OCI-LY1 (cell line): ENCODE data around the gene VPS52.

Experiments
- CTCF ChIP-seq: fragments of 200-600 bp; sonication (generic), shearing (Covaris generic); IDR thresholded peaks from 2 replicates; pipeline ENCODE4 v1.5.1; 2017; ENCODE audit warnings: mild to moderate bottlenecking, antibody characterized with exemption, low read length, moderate library complexity, mixed read lengths
- EZH2 ChIP-seq: fragments of 200-600 bp; sonication (generic), shearing (Covaris generic); IDR thresholded peaks from 2 replicates; pipeline ENCODE4 v1.8.0; 2017; ENCODE audit warnings: borderline replicate concordance, mixed run types, mild to moderate bottlenecking, antibody characterized with exemption, low read length, moderate library complexity, mixed read lengths

- TF ChIP-seq CTCF (no peak), EZH2 (no peak)
Observed at GRCh38 chr6:33278392-33278741, 6.7 kb upstream of the VPS52 start.
